HCT116 (cell line): ENCODE data around the gene AUTS2. TPM values are rescaled to one million over a fixed set of nuclear protein-coding genes. Genes with fewer than 3 reads are reported as not detected.

Source experiments
- ATAC-seq: fragments of 200-7000 bp; cut with Tn5 transposase; 2 replicates; pipeline ENCODE4 v1.9.1; 2020; ENCODE audit warnings: mild to moderate bottlenecking, moderate library complexity
- BruUV-seq: library from RNA; stranded (reverse); fragments of 400-500 nt; replicated peaks from 2 replicates; lab custom pipeline; 2021; lab: Mats Ljungman, UMichigan
- CTCF ChIA-PET: fragments of 300-600 bp; sonication (Branson Sonifier 250); formaldehyde crosslinking; loops from one replicate; lab custom pipeline; 2021; ENCODE audit warnings: antibody characterized with exemption; lab: Charles Lee
- POLR2A ChIA-PET: fragments of 300-600, 350-600 bp; sonication (Branson Sonifier 250); formaldehyde crosslinking; loops from one replicate; lab custom pipeline; 2021; ENCODE audit warnings: antibody characterized with exemption; lab: Charles Lee
- RAD21 ChIA-PET, 2 experiments: fragments of 300-600 bp; sonication (Branson Sonifier 250); formaldehyde crosslinking; loops; one replicate each; lab custom pipeline; 2023; ENCODE audit warnings: low total read pairs in 2 of 2; ENCODE audit not compliant: uncharacterized antibody in 2 of 2, unreplicated experiment in 2 of 2, low non-redundant PET in 1 of 2; lab: Charles Lee
- DNase-seq: peaks from one replicate; pipeline ENCODE4 v3.0.0-alpha.2; 2010; ENCODE audit warnings: low read depth, low spot score
- H2AFZ ChIP-seq: fragments of 200-600 bp; shearing (Covaris generic), sonication (generic); 2 replicates; pipeline ENCODE4 v1.6.1; 2017; ENCODE audit warnings: low read depth, mixed run types, mixed read lengths, antibody characterized with exemption, low read length; ENCODE audit not compliant: poor library complexity, severe bottlenecking
- H3K27ac ChIP-seq: 2 replicates; pipeline ENCODE4 v1.5.1; 2012; ENCODE audit warnings: low read depth, low read length
- H3K27me3 ChIP-seq: fragments of 200-600 bp; sonication (generic); 2 replicates; pipeline ENCODE4 v1.6.1; 2016; ENCODE audit warnings: mixed run types, low read length, mixed read lengths; ENCODE audit not compliant: insufficient read depth
- H3K36me3 ChIP-seq, 2 experiments: fragments of 200-500 bp in 1 of 2; fragments of 200-600 bp in 1 of 2; sonication (Bioruptor generic) in 1 of 2; sonication (generic) in 1 of 2; 2 replicates each; pipeline versions ENCODE4 v1.5.1 to v1.6.1; 2014 to 2016; ENCODE audit warnings: low read length in 2 of 2, inconsistent platforms in 1 of 2, mixed read lengths in 1 of 2, mixed run types in 1 of 2; ENCODE audit not compliant: insufficient read depth in 2 of 2, control insufficient read depth in 1 of 2
- H3K4me1 ChIP-seq, 2 experiments: fragments of 200-600 bp in 1 of 2; sonication (generic) in 1 of 2; 2 replicates each; pipeline versions ENCODE4 v1.5.1 to v1.6.1; 2012 to 2017; ENCODE audit warnings: low read length in 2 of 2, inconsistent platforms in 1 of 2, mild to moderate bottlenecking in 1 of 2, mixed read lengths in 1 of 2, mixed run types in 1 of 2, moderate library complexity in 1 of 2; ENCODE audit not compliant: insufficient read depth in 2 of 2, control insufficient read depth in 1 of 2
- H3K4me2 ChIP-seq: fragments of 200-600 bp; sonication (generic); 2 replicates; pipeline ENCODE4 v1.6.1; 2017; ENCODE audit warnings: mixed run types, low read length, mixed read lengths
- H3K4me3 ChIP-seq, 2 experiments: fragments of 200-600 bp in 1 of 2; sonication (generic) in 1 of 2; replicated peaks in 1 of 2; 2 replicates each; pipeline ENCODE4 v1.5.1; 2011 to 2016; ENCODE audit warnings: low read length in 2 of 2, control low read depth in 1 of 2, low read depth in 1 of 2, mild to moderate bottlenecking in 1 of 2, mixed read lengths in 1 of 2, mixed run types in 1 of 2
- H3K79me2 ChIP-seq: fragments of 200-600 bp; sonication (generic); 2 replicates; pipeline ENCODE4 v1.6.1; 2017; ENCODE audit warnings: mild to moderate bottlenecking, mixed run types, low read length, moderate library complexity, mixed read lengths; ENCODE audit not compliant: insufficient read depth
- H3K9ac ChIP-seq: fragments of 200-600 bp; sonication (generic); 2 replicates; pipeline ENCODE4 v1.6.1; 2016; ENCODE audit warnings: low read length, mixed read lengths
- H3K9me2 ChIP-seq: fragments of 200-600 bp; sonication (generic), shearing (Covaris generic); 2 replicates; pipeline ENCODE4 v1.6.1; 2017; ENCODE audit warnings: mixed run types, mild to moderate bottlenecking, moderate library complexity; ENCODE audit not compliant: insufficient read depth
- H3K9me3 ChIP-seq, 2 experiments: fragments of 200-500 bp in 1 of 2; fragments of 200-600 bp in 1 of 2; sonication (Bioruptor generic) in 1 of 2; sonication (generic) in 1 of 2; 2 replicates each; pipeline ENCODE4 v1.6.1; 2014 to 2017; ENCODE audit warnings: low read length in 2 of 2, mixed read lengths in 2 of 2, inconsistent platforms in 1 of 2, low read depth in 1 of 2, mild to moderate bottlenecking in 1 of 2, mixed run types in 1 of 2, moderate library complexity in 1 of 2; ENCODE audit not compliant: control insufficient read depth in 1 of 2, insufficient read depth in 1 of 2
- H4K20me1 ChIP-seq: fragments of 200-600 bp; sonication (generic), shearing (Covaris generic); 2 replicates; pipeline ENCODE4 v1.6.1; 2017; ENCODE audit warnings: mixed run types, mild to moderate bottlenecking, moderate library complexity; ENCODE audit not compliant: insufficient read depth
- EZH2phosphoT487 ChIP-seq: fragments of 200-600 bp; IDR thresholded peaks from 2 replicates; pipeline ENCODE4 v1.6.1; 2018; ENCODE audit warnings: antibody characterized with exemption, borderline replicate concordance
- POLR2AphosphoS5 ChIP-seq: IDR thresholded peaks from 2 replicates; pipeline ENCODE4 v1.6.1; 2011; ENCODE audit warnings: mild to moderate bottlenecking, low read depth, low read length, moderate library complexity
- SIN3A ChIP-seq: IDR thresholded peaks from 2 replicates; pipeline ENCODE4 v1.6.1; 2012; ENCODE audit warnings: low read depth
- ZFX ChIP-seq: fragments of 450-650 bp; IDR thresholded peaks from 2 replicates; pipeline ENCODE4 v1.6.1; 2017
- ZNF274 ChIP-seq: fragments of 200-500 bp; sonication (Bioruptor generic); IDR thresholded peaks from 2 replicates; pipeline ENCODE4 v1.6.1; 2014; ENCODE audit warnings: mild to moderate bottlenecking, low read depth, low read length, inconsistent platforms
- intact Hi-C: fragments of 100-400 bp; cut with micrococcal nuclease; formaldehyde crosslinking; loops from 2 replicates; pipeline ENCODE4 v1.10.0; 2022
- total RNA-seq: library from RNA; stranded (reverse); gene quantifications from one replicate; pipeline ENCODE4 v1.2.1, GENCODE V29; 2021; ENCODE audit not compliant: unreplicated experiment
- TF ChIP-seq, protein P1 (sequence below), 3 experiments: fragments of 200-600 bp in 1 of 3; sonication (generic) in 1 of 3; IDR thresholded peaks in 2 of 3; conservative IDR thresholded peaks in 1 of 3; 2 replicates each; pipeline ENCODE4 v1.5.1; 2012 to 2017; ENCODE audit warnings: low read depth in 2 of 3, low read length in 2 of 3, antibody characterized with exemption in 1 of 3, borderline replicate concordance in 1 of 3, control low read depth in 1 of 3, mild to moderate bottlenecking in 1 of 3, mixed read lengths in 1 of 3, mixed run types in 1 of 3, moderate library complexity in 1 of 3; ENCODE audit not compliant: insufficient read depth in 1 of 3

AUTS2 gene
- total RNA-seq, 1 experiment from 2014 or later, result 0.93 TPM

DNA sequence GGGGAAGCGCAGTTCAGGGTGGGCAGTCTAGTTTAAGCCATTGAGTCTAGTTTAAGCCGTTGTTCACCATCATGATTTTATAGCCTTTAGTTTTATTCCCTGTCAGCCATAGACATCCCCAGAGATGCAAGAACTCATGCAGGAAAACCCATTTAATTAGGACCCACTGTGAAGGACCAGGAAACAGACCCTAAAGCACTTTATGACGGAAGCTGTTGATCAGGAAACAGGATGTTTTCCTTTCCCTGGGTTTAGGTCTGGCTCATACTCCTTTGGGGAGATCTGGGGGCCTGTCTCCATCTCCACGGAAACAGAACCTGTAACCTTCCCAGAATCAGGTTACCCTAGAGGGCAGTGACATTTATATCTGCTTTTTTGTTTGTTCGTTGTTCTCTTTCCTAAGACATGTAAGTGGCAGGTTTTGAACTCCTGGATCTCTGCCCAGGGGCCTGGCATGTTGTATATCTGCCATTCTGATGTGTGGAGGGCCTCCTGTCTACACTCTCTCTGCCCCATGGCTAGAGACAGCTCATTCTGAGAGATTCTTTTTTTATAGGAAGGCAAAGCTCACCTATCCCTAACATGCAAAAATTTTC lies 876.5 kb downstream of the AUTS2 start:
- no TSS peak for BruUV-seq
- no peak for DNase-seq
- H4K20me1 ChIP-seq, result no peaks in the 10 kb centered on the region
- no peak overlapping the region for H3K27ac ChIP-seq
- intact Hi-C loops, result no loop called here
- peaks cover 8 to 28% of the 10 kb centered on the region in 2 experiments; a peak in 2 of 4 replicates for H3K9me3 ChIP-seq
- ChIA-PET CTCF (no interaction called here), POLR2A (no interaction called here), RAD21 (no interaction called here)
- no peaks in the 10 kb centered on the region for H3K79me2 ChIP-seq
- H3K4me3 ChIP-seq, result no peak overlapping the region
- no peaks in the 10 kb centered on the region for H3K4me1 ChIP-seq
- H3K36me3 ChIP-seq, result no peaks in the 10 kb centered on the region
- no peak overlapping the region for H3K4me2 ChIP-seq
- no peak overlapping the region for H3K9ac ChIP-seq
- ATAC-seq, result no peak
- H3K27me3 ChIP-seq, result no peaks in the 10 kb centered on the region
- no peaks in the 10 kb centered on the region for H3K9me2 ChIP-seq
- TF ChIP-seq POLR2AphosphoS5, result no peak
- TF ChIP-seq, protein P1, sequence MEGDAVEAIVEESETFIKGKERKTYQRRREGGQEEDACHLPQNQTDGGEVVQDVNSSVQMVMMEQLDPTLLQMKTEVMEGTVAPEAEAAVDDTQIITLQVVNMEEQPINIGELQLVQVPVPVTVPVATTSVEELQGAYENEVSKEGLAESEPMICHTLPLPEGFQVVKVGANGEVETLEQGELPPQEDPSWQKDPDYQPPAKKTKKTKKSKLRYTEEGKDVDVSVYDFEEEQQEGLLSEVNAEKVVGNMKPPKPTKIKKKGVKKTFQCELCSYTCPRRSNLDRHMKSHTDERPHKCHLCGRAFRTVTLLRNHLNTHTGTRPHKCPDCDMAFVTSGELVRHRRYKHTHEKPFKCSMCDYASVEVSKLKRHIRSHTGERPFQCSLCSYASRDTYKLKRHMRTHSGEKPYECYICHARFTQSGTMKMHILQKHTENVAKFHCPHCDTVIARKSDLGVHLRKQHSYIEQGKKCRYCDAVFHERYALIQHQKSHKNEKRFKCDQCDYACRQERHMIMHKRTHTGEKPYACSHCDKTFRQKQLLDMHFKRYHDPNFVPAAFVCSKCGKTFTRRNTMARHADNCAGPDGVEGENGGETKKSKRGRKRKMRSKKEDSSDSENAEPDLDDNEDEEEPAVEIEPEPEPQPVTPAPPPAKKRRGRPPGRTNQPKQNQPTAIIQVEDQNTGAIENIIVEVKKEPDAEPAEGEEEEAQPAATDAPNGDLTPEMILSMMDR (IDR thresholded peaks at IDR 0.05 in 2 of 3, conservative IDR thresholded peaks at IDR 0.05 in 1 of 3; ENCODE audit: borderline replicate concordance in 1 of 3, insufficient read depth in 1 of 3, low read depth in 2 of 3, low read length in 2 of 3), result no peak
- TF ChIP-seq EZH2phosphoT487, result no peak
- no peak for TF ChIP-seq ZFX
- no peak for TF ChIP-seq SIN3A
- no peak for TF ChIP-seq ZNF274
- H2AFZ ChIP-seq, result no peak overlapping the region
